Bronchial epithelial cell (primary cell): ENCODE measurements around the gene S100A4. TPM values are rescaled to one million over a fixed set of nuclear protein-coding genes. Genes with fewer than 3 reads are reported as not detected.
A peak's percentile ranks its signal among the peaks of the same experiment; 100 is the strongest.

Experiments
- DNase-seq: peaks from one replicate; pipeline ENCODE4 v3.0.0-alpha.2; 2010; ENCODE audit warnings: low read depth
- FAIRE-seq: peaks from 2 replicates; lab custom pipeline; 2011; peaks lifted over from hg19 to GRCh38; lab: Jason Lieb, UNC
- H3K27me3 ChIP-seq: 2 replicates; pipeline ENCODE4 v1.5.1; 2011; ENCODE audit warnings: low read length; ENCODE audit not compliant: control insufficient read depth, insufficient read depth
- H3K36me3 ChIP-seq: 2 replicates; pipeline ENCODE4 v1.5.1; 2011; ENCODE audit warnings: low read length; ENCODE audit not compliant: control insufficient read depth, insufficient read depth
- H3K4me3 ChIP-seq: 2 replicates; pipeline ENCODE4 v1.5.1; 2011; ENCODE audit warnings: mild to moderate bottlenecking, low read depth, low read length, control low read depth
- CTCF ChIP-seq: IDR thresholded peaks from 2 replicates; pipeline ENCODE4 v1.5.1; 2011; ENCODE audit warnings: mild to moderate bottlenecking, moderate library complexity, low read length, control low read depth, inconsistent platforms; ENCODE audit not compliant: insufficient read depth, severe bottlenecking
- total RNA-seq: library from RNA; depleted of rRNA; stranded (reverse); fragments of >200 nt; gene quantifications from 2 replicates; pipeline ENCODE4 v1.2.1, GENCODE V29; 2014

S100A4 gene
- total RNA-seq, 1 donor from 2014 or later = 10.8 TPM

GRCh38 chr1:153569465-153569864 is 23.9 kb upstream of the S100A4 start:
- FAIRE-seq (no peak), DNase-seq (no peak)
- Histone ChIP-seq H3K4me3 (no peak overlapping the region), H3K27me3 (no peaks in the 10 kb centered on the region), H3K36me3 (peaks cover 1% of the 10 kb centered on the region)
- TF ChIP-seq CTCF = no peak

- Histone ChIP-seq H3K4me3 (peak overlapping the region; percentile 14), H3K27me3 (no peaks in the 10 kb centered on the region), H3K36me3 (peaks cover 2% of the 10 kb centered on the region)
- TF ChIP-seq CTCF = peak; percentile 99
- DNase-seq (peak; percentile 97), FAIRE-seq (no peak)
These were observed 22.9 kb upstream of the S100A4 start for GRCh38 chr1:153568367-153569099.

GRCh38 chr1:153567621-153568366 is 22.2 kb upstream of the S100A4 start:
- peak; percentile 93 for FAIRE-seq

GRCh38 chr1:153566414-153567371 is 21.1 kb upstream of the S100A4 start:
- DNase-seq = peak; percentile 98
- no peak for FAIRE-seq
- TF ChIP-seq CTCF = no peak
- Histone ChIP-seq H3K4me3 (peak overlapping the region; percentile 48), H3K27me3 (no peaks in the 10 kb centered on the region), H3K36me3 (peaks cover 4% of the 10 kb centered on the region)

More at GRCh38 chr1:153567621-153568366, 22.2 kb upstream of the S100A4 start:
- Histone ChIP-seq H3K4me3 (peak overlapping the region; percentile 14), H3K36me3 (peaks cover 3% of the 10 kb centered on the region), H3K27me3 (no peaks in the 10 kb centered on the region)
- TF ChIP-seq CTCF = no peak
- peak; percentile 100 for DNase-seq

GRCh38 chr1:153565529-153566374 is 20.1 kb upstream of the S100A4 start, which contains the start of gene S100A2:
Gene S100A2 (minus strand): TSS chr1:153565844. CDS start chr1:153563877, 1,967 bp downstream.
- peaks cover 4% of the 10 kb centered on the region for H3K36me3 ChIP-seq
- H3K27me3 ChIP-seq = no peaks in the 10 kb centered on the region
- peak; percentile 98 for DNase-seq
- FAIRE-seq = no peak
- no peak for TF ChIP-seq CTCF
- H3K4me3 ChIP-seq = peak within 1 kb of the TSS; percentile 48
